ENCODE results near the gene SACS.
"Not testable (repeated sequence)": the region's sequence is repeated elsewhere in the genome, so short reads cannot be mapped to it uniquely, and the experiment has no call there.

Gene SACS

GRCh38 chr13:23453132-23453531, 19.6 kb upstream of the SACS start:
- DNase-seq (ENCODE audit: low spot score): no peak

DNA sequence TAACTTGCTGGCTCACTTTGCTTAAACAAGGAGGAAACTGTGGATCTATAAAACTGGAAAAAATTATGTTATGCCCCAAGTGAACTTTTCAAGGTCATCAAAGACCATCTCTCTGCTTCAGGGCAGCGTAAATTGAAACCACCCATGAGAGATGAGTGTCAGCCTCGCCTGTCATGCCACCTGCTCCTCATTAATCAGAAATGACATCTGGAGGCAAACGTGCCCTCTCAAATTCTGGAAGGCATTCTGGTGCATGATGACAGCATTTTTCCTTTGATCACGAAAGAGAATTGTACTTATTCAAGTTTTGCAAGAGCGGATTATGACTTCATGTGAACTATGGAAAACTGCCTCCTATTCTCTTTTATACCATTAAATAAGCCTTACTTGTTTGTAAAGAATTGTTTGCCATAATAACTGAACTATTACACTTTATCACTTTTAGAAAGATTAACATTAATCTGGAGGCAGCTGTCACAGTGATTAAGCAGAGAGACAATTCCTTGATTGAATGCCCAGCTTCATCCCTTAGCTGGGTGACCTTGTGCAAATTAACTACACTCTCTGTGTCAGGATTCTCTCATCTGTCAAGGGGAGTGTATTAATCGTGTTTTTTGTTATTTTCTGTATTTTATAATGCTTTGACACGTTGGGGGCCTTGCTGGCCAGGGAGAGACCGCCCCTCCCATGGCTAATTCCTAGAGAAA, 17.0 kb upstream of the SACS start:
- DNase-seq (ENCODE audit: low spot score): no peak

GRCh38 chr13:23449398-23450162, 16.1 kb upstream of the SACS start:
- DNase-seq (ENCODE audit: low spot score): peak; percentile 42

DNA sequence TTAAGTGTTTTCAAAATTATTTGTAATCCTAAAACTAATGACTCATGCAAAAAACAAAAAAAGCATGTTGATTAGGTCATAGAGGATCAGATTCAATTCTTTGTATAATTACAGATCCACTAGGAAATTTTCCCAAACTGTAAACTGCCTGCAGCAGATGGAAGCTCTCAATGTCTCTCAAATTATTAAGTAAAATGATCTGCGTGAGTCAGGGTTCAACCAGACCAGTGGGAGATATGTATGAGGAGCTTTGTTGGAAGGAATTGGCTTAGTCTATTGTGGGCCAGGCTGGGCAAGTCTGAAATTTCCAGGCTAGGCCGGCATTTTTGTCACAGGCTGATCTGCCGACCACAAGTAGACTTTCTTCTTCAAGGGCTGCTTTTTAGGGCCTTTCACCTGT, 14.4 kb upstream of the SACS start:
- no peak for DNase-seq (ENCODE audit: low spot score)

DNA sequence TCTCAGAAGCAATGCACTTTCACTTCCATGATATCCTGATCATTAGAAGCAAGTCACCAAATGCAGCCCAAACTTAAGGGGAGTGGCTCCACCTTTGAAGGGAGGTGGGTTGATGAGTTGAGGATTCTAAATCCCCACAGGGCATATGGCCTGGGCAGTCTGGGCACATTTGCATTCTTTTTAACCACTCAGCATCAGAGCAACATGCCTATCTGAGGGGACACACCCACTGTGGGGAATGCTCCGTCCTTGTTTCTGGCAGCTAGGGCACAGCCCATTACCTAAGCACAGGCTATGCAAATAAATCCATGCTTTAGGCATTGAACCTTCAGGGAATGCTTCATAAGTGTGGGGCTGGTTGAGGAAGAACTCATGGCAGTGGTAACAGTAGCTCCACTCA, 12.3 kb upstream of the SACS start:
- DNase-seq (ENCODE audit: low spot score): no peak

DNA sequence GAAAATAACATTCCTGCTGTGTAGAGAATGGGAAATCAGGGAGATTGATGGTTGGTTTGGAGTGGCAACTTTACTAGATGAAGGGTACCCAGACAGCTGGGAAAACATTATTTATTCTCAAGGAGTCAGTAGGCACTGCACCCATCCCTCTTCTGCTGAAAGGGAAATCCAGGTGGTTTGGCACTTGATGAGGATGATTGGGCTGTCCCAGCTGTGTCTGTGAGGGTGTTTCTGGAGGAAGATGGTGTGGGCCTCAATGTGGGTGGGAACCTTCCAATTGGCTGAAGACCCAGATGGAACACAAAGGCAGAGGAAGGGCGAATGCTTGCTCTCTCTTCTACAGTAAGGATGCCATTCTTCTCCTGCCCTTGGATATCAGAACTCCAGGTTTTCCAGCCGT, 10.4 kb upstream of the SACS start:
- DNase-seq (ENCODE audit: low spot score): no peak

GRCh38 chr13:23443110-23443509, 9.6 kb upstream of the SACS start:
- DNase-seq (ENCODE audit: low spot score): no peak

DNA sequence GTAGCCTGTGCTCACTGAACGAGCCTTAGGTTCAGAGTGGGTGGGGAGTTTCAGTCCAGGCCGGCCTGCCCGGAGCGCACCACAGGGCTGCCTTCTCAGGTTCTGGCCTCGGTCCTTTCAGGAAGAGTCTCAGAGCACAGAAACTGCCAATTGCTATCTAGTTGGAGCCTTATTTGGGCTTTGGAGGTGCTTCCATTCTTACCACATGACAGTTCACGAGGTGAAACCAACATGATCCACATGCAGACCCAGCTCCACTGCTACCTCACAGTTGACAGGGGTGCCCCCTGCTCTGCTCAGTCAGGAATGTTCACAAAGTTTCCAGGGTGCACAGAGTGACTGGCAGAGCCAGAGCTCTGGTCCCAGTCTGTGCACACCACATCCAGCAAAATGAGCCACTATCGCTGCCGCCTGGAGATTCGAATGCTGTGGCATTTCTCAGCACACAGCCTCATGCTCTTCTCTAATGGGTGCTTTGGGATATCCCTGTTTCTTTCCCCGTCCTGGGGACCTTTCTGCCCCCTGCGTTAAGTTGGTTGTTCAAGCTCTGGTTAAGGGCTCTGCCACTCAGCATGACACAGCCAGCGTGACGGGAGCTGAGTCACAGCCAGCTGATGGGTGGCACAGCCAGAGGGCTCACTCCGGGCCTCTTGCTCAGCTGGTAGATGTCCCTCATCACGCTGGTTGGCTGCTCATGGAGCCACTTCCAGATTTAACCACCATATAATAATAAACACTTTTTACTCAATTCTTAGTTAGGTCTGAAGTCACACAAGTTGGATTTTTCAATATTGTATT, 7.5 kb upstream of the SACS start:
- DNase-seq (ENCODE audit: low spot score): no peak

DNA sequence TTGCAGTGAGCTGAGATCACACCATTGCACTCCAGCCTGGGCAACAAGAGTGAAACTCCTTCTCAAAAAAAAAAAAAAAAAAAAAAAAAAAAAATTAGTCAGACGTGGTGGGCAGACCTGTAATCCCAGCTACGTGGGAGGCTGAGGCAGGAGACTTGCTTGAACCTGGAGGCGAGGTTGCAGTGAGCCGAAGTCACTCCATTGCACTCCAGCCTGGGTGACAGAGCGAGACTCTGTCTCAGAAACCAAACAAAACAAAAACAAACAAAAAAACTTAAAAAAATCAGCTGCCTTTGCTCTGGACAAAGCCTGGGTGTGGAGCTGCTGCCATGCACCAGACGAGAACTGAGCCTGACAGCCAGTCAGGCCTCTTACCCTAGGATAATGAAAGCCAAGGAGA, 6.8 kb upstream of the SACS start:
- not testable (repeated sequence) for DNase-seq (ENCODE audit: low spot score)

DNA sequence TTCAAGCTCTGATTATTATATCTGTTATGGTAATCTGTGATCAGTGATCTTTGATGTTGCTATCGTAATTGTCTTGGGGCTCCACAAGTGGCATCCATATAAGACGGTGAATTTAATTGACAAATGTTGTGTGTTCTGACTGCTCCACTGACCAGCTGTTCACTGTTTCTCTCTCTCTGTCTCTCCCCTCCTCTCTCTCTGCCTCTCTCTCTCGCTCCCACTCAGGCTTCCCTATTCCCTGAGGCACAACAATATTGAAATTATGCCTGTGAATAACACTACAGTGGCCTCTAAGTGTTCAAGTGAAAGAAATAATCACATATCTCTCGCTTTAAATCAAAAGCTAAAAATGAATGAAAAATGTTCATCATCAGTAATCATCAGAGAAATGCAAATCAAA, 4.4 kb upstream of the SACS start:
- no peak for DNase-seq (ENCODE audit: low spot score)

GRCh38 chr13:23436680-23437079, 3.2 kb upstream of the SACS start:
- DNase-seq (ENCODE audit: low spot score): no peak

DNA sequence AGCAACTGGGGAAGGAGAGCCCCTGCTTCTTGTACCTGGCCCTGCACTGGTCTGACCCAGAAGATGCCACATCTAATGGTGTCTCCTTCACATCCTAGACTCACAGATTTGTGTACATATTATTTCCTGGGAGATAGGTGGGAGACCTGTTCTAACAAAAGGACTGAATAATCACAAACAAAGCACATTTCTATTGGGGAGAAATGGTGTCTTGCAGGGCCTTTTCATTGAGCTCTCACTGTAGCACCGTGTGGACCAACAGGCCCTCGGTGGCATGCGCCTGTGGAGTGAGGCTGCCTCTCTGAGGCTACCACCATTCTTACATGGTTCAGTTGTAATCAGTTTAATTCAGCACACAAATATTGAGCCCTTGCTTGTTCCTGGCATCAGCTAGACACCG, 989 bp upstream of the SACS start:
- DNase-seq (ENCODE audit: low spot score): no peak

DNA sequence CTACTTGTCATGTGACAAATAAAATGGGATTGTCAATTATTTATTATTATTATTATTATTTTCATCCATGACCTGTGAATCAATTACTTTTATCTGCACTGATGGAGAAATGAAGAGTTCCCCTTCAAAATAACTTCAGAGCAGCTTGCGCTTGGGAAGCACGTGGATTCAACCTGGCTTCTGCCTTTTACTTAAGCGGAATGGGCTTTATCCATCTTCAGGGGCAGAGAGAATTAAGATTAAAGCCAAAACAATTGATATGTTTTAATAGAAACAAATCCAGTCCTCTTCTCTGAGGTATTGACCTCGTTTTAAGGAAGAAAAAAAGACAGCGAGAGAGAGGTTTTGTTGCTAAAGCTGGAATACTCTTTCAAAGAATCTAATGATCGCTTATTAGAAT, 876 bp downstream of the SACS start:
- no peak for DNase-seq (ENCODE audit: low spot score)

GRCh38 chr13:23430664-23431063, 2.8 kb downstream of the SACS start:
- no peak for DNase-seq (ENCODE audit: low spot score)

DNA sequence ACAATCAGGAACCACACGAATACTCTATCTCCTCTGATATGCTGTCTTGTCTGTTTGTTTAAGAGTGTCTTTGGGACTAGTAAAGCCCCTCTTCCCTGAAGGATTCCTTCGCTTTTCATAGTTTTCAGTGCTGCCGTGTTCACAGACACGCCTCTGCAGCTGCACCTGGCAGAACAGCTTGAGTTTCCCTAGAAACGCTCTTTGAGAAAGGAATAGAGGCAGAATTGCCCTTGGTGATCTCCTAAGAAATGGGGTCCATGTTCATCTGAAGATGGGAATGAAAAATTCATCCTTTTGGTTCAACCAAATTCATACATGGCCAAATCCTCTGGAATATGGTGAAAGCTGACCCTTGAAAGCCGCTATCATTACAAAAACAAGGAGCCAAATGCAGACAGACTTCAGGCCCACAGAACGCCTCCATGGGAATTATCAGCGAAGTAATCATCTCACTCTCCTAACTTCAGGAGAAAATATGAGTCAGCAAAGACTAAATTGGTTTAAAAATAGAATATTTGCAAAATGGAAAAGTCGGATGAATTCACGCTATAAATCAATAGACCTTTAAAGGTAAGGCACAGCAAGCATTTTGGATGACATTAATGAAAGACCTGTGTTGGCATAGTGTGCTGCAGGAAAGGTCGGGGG, 5.5 kb downstream of the SACS start:
- DNase-seq (ENCODE audit: low spot score): no peak

GRCh38 chr13:23427342-23427843, 6.1 kb downstream of the SACS start:
- no peak for DNase-seq (ENCODE audit: low spot score)

DNA sequence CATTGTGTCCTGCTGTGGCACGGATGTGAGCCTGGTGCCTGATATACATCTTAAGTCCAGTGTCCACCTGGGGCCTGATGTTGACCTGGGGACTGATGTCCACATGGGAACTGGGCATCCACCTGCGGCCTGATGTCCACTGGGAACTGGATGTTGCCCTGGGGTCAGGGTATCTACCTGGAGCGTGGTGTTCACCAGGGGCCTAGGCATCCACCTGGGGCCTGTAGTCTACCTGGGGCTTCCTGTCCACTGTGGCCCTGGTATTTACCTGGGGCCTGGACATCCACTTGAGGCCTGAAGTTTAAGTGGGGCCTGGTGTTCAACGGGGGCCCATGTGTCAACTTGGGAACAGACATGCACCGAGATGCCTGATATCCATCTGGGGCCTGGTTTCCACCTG, 11.9 kb downstream of the SACS start:
- no peak for DNase-seq (ENCODE audit: low spot score)

DNA sequence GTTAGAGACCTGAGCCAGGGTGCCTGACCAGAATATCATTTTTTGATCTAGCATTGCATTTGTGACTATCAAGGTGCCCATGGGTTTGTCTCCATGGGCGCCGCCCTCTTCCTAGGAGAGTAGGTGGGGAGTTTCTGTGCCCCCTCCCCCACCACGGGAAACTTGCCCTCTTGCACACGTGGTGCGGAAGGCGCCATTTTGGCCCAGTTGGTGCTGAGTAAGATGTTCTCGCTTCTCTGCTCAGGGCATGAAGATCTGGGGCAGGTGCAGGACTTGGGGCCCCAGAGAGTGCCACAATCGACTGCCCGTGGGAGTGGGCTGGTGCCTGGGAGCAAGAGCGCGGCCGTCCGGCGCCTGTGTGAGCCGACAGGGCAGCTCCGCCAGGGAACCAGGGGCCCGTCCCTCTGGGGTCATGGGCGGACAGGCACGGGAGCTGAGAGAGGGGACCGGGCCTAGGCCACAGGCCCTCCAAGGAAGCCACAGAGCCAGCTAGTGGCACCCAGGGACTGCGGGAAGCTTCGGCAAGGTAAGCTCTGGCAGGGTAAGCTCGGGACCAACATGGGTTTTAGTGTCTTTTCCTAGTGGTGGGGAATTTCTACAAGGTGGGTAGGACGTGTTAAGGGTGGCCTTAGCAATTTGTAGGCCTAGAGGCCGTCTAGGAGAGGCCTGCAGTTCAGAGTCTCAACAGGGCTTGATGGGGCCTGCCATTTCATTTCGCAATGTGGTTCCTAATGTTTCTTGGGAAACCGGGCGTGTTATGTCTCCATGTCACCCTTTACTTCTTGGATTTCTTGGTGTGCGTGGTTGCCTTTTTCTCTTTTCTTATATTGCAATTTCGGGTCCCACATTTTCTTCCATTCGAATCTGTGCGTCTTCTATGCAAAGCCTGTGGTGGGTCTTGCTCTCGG, 14.5 kb downstream of the SACS start:
- DNase-seq (ENCODE audit: low spot score): no peak

DNA sequence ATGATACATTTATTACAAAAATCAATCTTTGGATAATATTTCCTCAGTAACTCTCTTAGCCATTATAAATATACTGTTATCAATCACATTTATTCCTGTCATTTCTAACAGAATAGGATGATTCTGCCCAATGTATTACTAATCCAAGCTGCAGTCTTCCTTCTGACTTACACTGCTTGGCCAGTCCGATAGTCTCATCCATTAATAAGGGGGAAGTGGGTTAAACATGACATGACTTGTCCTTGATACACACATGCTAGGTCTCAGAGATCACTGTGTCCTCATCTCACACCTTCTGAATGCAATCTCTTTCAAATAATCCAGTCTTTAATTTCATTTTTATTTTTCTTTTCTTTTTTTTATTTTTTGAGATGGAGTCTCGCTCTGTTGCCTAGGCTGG, 18.8 kb downstream of the SACS start:
- no peak for DNase-seq (ENCODE audit: low spot score)

DNA sequence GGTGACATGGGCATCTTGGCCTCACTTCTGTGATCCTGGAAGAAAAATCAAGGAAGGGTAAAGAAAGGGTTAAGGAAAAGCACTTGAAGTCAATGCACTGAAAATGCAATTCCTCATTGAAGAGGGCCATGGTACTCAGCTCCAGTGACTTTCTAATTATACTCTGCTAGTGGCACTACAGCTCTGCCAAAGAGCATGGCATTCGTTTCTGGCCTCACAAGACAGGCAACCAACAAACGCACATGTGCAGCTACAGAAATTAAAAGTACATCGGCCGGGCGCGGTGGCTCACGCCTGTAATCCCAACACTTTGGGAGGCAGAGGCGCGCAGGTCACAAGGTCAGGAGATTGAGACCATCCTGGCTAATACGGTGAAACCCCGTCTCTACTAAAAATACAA, 21.8 kb downstream of the SACS start:
- DNase-seq (ENCODE audit: low spot score): no peak

DNA sequence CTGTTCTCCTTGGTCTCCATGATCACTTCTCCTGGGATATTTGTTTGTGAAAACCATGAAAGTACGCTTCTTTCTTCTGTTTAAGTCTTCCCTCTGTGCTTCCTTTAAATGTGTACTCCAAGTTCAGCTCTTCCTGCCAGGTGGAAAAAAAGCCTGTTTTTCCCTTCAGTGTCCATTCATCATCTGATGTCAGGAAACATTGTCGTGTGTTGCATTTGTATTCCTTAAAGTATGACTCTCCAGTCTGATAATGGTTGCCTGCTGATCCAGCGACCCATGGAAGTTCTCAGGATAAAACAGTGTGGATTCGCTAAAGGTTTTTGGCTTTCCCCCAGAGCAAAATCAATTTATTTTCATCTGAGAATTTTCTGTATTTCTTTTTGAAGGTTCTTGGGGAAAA, 22.3 kb downstream of the SACS start:
- DNase-seq (ENCODE audit: low spot score): no peak
